ENCODE data around the gene NUDT5. TPM values are rescaled to one million over a fixed set of nuclear protein-coding genes. Genes with fewer than 3 reads are reported as not detected.

Gene NUDT5
- total RNA-seq, 1 experiment from 2014 or later = 78.4 TPM

DNA sequence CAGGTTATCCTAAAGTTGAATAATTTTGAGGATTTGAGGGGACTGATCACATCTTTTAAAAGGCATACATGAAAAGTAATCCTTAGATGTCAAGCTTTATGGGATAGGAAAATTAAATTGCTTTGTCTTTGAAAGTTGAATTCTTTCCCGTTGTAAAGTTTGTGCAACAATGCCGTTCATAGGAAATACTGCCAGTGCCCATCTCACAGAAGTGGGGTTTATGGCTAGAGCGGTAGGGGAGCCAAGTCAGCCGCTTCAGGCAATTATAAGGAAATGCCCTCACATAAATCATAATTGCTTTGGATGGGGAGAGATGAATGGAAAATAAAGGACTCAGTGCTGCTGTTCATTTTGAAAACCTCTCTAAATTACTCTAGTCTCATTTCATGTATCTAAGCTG, 18.4 kb upstream of the NUDT5 start:
- Histone ChIP-seq H3K9me3 (no peaks in the 10 kb centered on the region; the same call in 1 of the 2 replicates), H3K4me3 (no peak overlapping the region), H3K27me3 (no peaks in the 10 kb centered on the region), H3K36me3 (peaks cover 79% of the 10 kb centered on the region)
- DNase-seq = no peak

GRCh38 chr10:12213621-12214020, 17.9 kb upstream of the NUDT5 start:
- no peak for DNase-seq
- Histone ChIP-seq H3K36me3 (peaks cover 78% of the 10 kb centered on the region), H3K4me3 (no peak overlapping the region)

DNA sequence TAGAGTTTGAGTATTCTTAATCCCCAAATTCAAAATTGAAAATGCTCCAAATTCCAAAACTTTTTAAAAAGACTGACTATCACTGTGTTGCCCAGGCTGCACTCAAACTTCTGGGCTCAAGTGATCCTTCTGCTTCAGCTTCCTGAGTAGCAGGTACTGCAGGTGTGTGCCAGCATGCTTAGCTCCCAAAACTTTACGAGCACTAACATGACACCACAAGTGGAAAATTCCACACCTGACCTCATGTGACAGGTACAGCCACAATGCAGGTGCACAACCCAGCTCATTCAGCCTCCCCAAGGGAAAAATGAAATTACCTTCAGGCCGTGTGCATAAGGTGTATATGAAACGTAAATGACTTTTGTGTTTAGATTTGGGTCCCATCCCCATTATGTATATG, 16.8 kb upstream of the NUDT5 start:
- Histone ChIP-seq H3K9me3 (no peaks in the 10 kb centered on the region), H3K27me3 (no peaks in the 10 kb centered on the region), H3K36me3 (peaks cover 79% of the 10 kb centered on the region), H3K4me3 (no peak overlapping the region)
- no peak for DNase-seq

More at GRCh38 chr10:12213621-12214020, 17.9 kb upstream of the NUDT5 start:
- H3K27me3 ChIP-seq = no peaks in the 10 kb centered on the region
- H3K9me3 ChIP-seq = no peaks in the 10 kb centered on the region

DNA sequence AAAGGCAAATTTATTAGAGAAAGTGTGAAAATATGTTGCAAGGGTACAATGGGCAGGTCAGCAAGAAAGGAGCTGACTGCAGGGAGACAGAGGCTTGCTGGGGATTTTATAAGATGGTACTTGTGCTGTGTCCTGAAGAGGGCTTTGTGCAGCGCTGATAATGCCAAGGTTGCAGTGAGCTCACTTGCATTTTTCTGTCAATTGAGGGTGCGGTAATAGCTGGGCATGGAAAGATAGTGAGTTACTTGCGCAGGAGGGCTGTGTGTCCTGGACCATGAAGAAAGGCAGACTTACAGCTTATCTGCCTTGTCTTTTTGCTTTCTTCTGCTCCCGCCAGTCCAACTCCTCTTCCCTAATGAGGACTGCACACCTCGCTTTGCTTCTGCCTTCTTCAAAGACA, 12.8 kb upstream of the NUDT5 start:
- no peaks in the 10 kb centered on the region for H3K9me3 ChIP-seq
- H3K4me3 ChIP-seq = no peak overlapping the region
- DNase-seq = no peak
- H3K36me3 ChIP-seq = peaks cover 83% of the 10 kb centered on the region
- H3K27me3 ChIP-seq = no peaks in the 10 kb centered on the region

- DNase-seq = no peak
Observed at GRCh38 chr10:12207114-12207513, 11.4 kb upstream of the NUDT5 start.

GRCh38 chr10:12205082-12205481, 9.4 kb upstream of the NUDT5 start:
- DNase-seq = no peak
- peaks cover 78% of the 10 kb centered on the region for H3K36me3 ChIP-seq

More at GRCh38 chr10:12207114-12207513, 11.4 kb upstream of the NUDT5 start:
- no peaks in the 10 kb centered on the region for H3K9me3 ChIP-seq
- peaks cover 82% of the 10 kb centered on the region for H3K36me3 ChIP-seq
- H3K4me3 ChIP-seq = no peak overlapping the region
- H3K27me3 ChIP-seq = no peaks in the 10 kb centered on the region

GRCh38 chr10:12202226-12202625, 6.5 kb upstream of the NUDT5 start:
- H3K36me3 ChIP-seq = peaks cover 63% of the 10 kb centered on the region
- no peak overlapping the region for H3K4me3 ChIP-seq
- H3K27me3 ChIP-seq = no peaks in the 10 kb centered on the region
- H3K9me3 ChIP-seq = no peaks in the 10 kb centered on the region
- DNase-seq = no peak

More at GRCh38 chr10:12205082-12205481, 9.4 kb upstream of the NUDT5 start:
- Histone ChIP-seq H3K9me3 (no peaks in the 10 kb centered on the region), H3K4me3 (no peak overlapping the region), H3K27me3 (no peaks in the 10 kb centered on the region)

- H3K4me3 ChIP-seq = no peak overlapping the region
- DNase-seq = no peak
- H3K36me3 ChIP-seq = peaks cover 59% of the 10 kb centered on the region
- H3K27me3 ChIP-seq = no peaks in the 10 kb centered on the region
- no peaks in the 10 kb centered on the region for H3K9me3 ChIP-seq
Observed at GRCh38 chr10:12201543-12201942, 5.9 kb upstream of the NUDT5 start.

DNA sequence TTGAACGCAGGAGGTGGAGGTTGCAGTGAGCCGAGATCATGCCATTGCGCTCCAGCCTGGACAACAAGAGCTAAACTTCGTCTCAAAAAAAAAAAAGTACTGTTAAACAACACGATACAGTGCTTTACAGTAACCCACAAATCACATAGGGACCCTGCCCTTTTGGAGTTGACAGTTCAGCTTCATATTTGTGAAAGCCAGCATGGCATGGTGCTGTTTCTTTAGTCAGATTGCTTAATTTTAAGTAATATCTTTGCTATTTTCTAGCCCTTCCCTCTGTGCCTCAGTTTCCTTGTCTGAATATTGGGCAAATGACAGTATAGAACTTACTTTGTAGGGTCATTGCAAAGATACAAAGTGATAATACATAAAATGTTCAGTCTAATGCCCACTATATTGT, 5.2 kb upstream of the NUDT5 start:
- Histone ChIP-seq H3K9me3 (no peaks in the 10 kb centered on the region), H3K27me3 (no peaks in the 10 kb centered on the region), H3K4me3 (no peak overlapping the region), H3K36me3 (peaks cover 52% of the 10 kb centered on the region)
- no peak for DNase-seq

DNA sequence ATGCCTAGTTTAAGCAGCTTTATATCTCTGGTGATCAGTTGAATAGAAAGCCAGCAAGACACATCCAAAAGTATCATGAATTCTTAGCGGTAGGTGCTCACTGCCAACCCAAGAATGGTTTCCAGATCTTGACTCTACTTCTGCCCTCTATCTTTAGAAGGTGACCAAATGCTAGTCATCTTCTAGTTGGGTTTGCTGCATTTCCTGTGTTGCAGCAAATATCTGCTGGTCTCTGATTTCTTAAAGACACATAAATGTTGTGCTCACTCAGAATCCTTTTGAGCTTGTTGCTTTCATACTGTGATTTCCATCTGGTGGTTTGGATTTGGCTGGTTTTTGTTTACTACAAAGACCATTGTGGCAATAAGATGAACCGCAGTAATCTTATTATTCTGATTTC, 2.5 kb upstream of the NUDT5 start:
- no peak for DNase-seq
- Histone ChIP-seq H3K27me3 (no peaks in the 10 kb centered on the region), H3K9me3 (no peaks in the 10 kb centered on the region), H3K36me3 (peaks cover 37% of the 10 kb centered on the region), H3K4me3 (peak overlapping the region; percentile 87)

DNA sequence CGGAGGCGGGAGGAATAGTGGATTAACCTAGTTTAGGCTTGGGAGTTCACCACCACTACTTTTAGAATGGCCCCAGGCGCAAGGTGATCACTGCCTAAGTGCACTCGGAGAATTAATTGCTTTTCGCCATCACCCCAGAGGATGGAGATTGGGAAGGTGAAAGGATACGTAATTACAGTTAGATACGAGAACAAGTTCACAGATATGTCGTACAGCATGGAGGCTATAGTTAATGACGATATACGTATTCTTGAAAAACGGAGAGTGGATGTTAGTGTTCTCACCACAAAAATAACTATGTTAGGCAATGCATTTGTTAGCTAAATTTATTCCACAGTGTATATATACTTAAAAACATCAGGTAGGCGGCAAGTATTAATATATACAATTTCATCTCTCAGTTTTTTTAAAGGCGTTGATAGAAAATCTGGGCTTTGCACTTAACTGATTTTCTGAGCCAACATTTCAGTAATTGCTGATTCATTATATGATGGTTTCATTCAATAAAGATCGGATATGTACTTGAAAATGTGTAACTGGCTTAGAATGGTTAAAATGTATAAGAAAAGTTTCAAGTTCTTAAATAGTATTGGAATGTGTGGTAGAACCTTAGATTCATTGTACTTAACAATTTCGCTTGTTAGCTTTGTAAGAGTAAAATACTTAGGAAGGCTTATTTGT, 980 bp upstream of the NUDT5 start:
- DNase-seq = no peak
- peaks cover 31% of the 10 kb centered on the region for H3K36me3 ChIP-seq
- peak overlapping the region; percentile 87 for H3K4me3 ChIP-seq
- H3K9me3 ChIP-seq = no peaks in the 10 kb centered on the region
- H3K27me3 ChIP-seq = no peaks in the 10 kb centered on the region

GRCh38 chr10:12195281-12195602, 449 bp downstream of the NUDT5 start:
- peak overlapping the region; percentile 87 for H3K4me3 ChIP-seq
- no peaks in the 10 kb centered on the region for H3K9me3 ChIP-seq
- no peaks in the 10 kb centered on the region for H3K27me3 ChIP-seq
- DNase-seq = no peak
- H3K36me3 ChIP-seq = peaks cover 26% of the 10 kb centered on the region

DNA sequence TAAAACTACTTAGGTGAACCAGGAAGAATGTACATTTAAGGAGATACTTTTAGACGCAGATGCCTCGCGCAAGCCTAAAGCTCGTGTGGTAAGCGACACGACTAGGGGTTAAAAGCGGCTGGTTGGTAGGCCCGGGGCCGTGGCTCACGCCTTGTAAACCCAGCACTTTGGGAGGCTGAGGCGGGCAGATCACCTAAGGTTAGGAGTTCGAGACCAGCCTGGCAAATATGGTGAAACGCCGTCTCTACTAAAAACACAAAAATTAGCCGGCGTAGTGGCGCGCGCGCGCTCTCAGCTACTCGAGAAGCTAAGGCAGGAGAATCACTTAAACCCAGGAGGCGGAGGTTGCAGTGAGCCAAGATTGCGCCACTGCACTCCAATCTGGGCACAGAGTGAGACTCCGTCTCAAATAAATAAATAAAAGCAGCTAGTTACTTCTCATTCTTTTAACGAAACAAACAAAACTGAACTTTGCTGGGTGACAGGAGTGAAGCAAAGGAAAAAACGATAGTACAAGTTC, 879 bp downstream of the NUDT5 start:
- no peaks in the 10 kb centered on the region for H3K27me3 ChIP-seq
- H3K36me3 ChIP-seq = peaks cover 28% of the 10 kb centered on the region
- DNase-seq = peak; percentile 59
- no peaks in the 10 kb centered on the region for H3K9me3 ChIP-seq
- H3K4me3 ChIP-seq = peak overlapping the region; percentile 87

- Histone ChIP-seq H3K27me3 (no peaks in the 10 kb centered on the region), H3K9me3 (no peaks in the 10 kb centered on the region), H3K36me3 (peaks cover 16% of the 10 kb centered on the region), H3K4me3 (no peak overlapping the region)
- DNase-seq = no peak
Observed at GRCh38 chr10:12193193-12193592, 2.5 kb downstream of the NUDT5 start.

GRCh38 chr10:12191715-12192114, 4.0 kb downstream of the NUDT5 start:
- Histone ChIP-seq H3K9me3 (no peaks in the 10 kb centered on the region), H3K4me3 (no peak overlapping the region), H3K36me3 (peaks cover 27% of the 10 kb centered on the region), H3K27me3 (no peaks in the 10 kb centered on the region)
- peak; percentile 60 for DNase-seq

GRCh38 chr10:12189426-12189825, 6.3 kb downstream of the NUDT5 start:
- no peaks in the 10 kb centered on the region for H3K9me3 ChIP-seq

GRCh38 chr10:12188656-12189055, 7.0 kb downstream of the NUDT5 start:
- Histone ChIP-seq H3K4me3 (no peak overlapping the region), H3K27me3 (no peaks in the 10 kb centered on the region), H3K36me3 (peaks cover 47% of the 10 kb centered on the region), H3K9me3 (no peaks in the 10 kb centered on the region)
- no peak for DNase-seq

More at GRCh38 chr10:12189426-12189825, 6.3 kb downstream of the NUDT5 start:
- DNase-seq = no peak
- Histone ChIP-seq H3K27me3 (no peaks in the 10 kb centered on the region), H3K36me3 (peaks cover 43% of the 10 kb centered on the region), H3K4me3 (no peak overlapping the region)

DNA sequence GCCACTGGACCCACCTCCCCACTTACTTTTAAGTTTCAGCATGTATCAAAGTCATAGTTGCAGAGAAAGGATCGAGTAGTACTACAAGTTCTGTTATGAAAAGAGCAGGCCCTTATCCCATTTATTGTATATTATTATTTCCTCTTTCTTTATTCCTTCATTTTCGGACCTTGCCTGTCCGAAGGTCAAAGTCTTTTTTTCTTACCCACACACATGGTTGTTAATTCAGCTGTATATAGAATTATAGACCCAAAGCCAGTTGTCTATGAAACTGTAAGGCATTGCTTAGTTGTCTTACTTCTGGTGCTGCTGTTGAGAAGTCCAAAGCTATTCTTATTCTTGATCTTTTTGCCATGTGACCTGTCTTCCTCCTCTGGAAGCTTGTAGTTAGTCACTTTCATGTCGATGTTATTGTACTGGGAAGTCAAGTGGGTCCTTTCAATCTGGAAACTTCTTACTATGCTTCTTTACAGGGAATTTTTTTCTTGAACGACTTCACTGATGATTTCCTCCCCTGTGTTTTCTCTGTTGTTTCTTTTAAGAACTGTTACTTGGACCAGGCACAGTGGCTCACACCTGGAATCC, 8.3 kb downstream of the NUDT5 start:
- Histone ChIP-seq H3K4me3 (no peak overlapping the region), H3K9me3 (no peaks in the 10 kb centered on the region), H3K36me3 (peaks cover 46% of the 10 kb centered on the region), H3K27me3 (no peaks in the 10 kb centered on the region)
- no peak for DNase-seq
